Amniotic stem cell (primary cell): ENCODE measurements around the gene TEX55.
"Not testable (repeated sequence)": the region's sequence is repeated elsewhere in the genome, so short reads cannot be mapped to it uniquely, and the experiment has no call there.

Source experiments
- DNase-seq: peaks from one replicate; lab custom pipeline; 2025; lab: John Stamatoyannopoulos, UW

TEX55 gene

GRCh38 chr3:119160815-119161214 is 14.8 kb downstream of the TEX55 start:
- DNase-seq, result no peak

DNA sequence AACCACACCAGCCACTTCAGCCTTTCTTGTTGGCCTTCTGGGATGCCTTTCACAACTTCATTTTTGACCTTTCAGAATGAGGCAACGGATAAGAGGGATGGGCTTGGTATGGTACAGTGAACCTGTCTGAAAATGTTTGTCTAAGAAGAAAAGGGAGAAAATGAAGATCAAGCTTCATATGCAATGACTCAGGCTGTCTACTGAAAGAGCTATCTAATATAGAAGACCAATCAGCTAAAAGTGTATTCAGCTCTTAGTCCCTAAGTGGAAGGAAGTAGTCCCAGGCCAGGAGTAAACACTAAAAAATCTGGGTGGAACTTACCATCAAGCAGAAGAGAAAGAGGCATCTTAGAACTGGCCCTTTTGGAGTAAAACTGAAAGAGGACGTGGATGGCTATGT is 15.3 kb downstream of the TEX55 start:
- DNase-seq, result no peak

DNA sequence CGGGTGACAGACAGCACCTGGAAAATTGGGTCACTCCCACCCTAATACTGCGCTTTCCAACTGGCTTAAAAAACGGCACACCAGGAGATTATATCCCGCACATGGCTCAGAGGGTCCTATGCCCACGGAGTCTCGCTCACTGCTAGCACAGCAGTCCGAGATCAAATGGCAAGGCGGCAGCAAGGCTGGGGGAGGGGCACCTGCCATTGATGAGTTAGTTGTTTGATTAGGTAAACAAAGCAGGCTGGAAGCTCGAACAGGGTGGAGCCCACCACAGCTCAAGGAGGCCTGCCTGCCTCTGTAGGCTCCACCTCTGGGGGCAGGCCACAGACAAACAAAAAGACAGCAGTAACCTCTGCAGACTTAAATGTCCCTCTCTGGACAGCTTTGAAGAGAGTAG is 18.8 kb downstream of the TEX55 start:
- DNase-seq, result not testable (repeated sequence)

DNA sequence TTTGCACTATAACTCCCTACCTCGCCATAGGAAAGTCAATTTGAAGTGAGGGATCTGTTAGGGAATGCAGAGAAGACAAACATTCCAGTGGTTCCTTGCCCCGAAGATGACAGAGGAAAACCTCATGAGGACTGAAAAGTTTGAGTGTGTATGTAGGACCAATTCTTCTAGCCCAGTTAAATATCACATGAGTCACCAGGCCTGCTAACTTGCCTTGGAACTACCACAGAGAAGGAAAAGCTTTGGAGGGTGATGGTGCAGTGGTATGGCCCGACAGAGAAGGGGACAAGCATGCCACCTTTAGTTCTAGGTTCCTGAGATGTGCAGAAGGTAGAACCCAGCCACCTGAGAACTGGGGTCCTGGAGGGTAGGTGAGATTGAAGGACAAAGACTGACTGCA is 24.9 kb downstream of the TEX55 start:
- DNase-seq, result no peak

GRCh38 chr3:119173325-119173724 is 27.4 kb downstream of the TEX55 start, which contains the start of gene UPK1B:
TSS of gene UPK1B (plus strand) at chr3:119173598. CDS start at chr3:119186742, 13,144 bp downstream.
- DNase-seq, result no peak

- DNase-seq, result no peak
Measured at GRCh38 chr3:119175872-119176756, 30.1 kb downstream of the TEX55 start.

DNA sequence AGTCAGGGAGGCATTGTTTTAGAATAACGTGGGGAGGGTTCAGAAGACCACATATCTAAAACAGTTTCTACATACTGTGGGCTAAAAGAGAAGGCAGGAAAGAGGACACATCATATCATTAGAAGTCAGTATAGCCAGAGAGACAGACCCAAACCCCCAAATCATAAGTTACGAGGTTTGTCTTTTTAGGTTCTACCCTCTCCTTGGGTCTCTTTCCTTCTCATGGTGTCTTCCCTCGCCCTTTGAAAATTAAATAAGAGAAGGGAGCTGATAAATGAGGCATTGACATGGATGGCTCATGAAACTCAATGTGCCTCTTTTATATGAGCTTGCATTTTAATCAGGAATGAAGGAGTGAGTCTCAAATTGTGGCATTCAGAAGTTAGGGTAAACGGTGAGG is 30.8 kb downstream of the TEX55 start:
- DNase-seq, result no peak

- no peak for DNase-seq
Measured at GRCh38 chr3:119177321-119177720, 31.4 kb downstream of the TEX55 start.

- no peak for DNase-seq
Measured at GRCh38 chr3:119181765-119182164, 35.8 kb downstream of the TEX55 start.

- no peak for DNase-seq
Measured at GRCh38 chr3:119184111-119184510, 38.1 kb downstream of the TEX55 start.

DNA sequence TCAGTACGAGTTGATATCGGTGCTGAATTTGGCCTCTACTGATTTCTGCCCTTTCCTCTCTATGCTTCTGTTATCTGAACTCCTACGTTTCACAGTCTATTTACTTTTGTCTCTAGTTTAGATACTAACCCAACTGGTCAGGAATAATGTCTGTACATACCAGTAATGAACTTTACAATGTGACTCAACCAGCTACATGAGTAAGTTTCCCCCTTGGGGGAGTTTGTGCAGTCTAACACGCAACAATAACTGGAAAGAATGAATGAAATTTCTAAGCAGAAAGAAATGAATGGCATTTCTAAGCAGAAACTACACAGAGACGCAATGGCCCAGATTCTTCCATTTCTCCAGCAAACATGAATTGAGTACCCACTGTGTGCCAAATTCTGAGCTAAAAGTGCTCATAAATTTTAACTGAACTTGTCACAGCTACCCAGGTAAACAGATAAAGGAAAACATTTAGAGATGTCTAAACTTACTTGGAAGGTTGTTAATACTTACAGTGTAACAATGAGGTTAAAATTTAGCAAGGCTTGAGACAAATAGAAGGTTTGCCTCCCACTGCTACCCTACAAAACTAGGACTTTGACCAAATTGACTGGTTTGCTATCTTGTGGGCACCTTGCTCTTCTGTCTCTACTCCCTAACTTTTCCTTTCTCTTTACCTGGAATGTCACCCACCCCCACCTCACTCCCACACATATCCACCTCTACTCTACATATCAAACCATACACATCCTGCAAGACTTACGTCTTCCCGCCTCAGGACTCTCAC is 39.0 kb downstream of the TEX55 start:
- DNase-seq, result peak; percentile 60

DNA sequence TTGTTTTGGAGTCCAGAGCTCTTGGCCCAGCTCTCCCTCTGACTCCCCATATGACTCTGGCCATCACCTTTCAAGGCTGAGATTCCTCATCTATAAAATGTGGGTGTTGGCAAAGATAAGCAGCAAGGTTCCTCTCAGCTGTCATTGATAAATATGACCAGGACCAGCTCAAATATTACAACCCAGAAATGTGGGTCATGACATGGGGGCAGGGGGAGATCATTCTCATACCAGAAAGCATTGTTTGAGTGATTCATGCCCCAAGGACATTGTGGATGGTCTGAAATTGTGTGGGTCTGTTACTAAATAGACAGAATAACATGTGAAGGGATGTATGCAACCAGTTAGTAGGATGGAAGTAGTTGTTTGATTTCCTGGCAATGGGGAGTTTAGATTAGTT is 41.3 kb downstream of the TEX55 start:
- no peak for DNase-seq

DNA sequence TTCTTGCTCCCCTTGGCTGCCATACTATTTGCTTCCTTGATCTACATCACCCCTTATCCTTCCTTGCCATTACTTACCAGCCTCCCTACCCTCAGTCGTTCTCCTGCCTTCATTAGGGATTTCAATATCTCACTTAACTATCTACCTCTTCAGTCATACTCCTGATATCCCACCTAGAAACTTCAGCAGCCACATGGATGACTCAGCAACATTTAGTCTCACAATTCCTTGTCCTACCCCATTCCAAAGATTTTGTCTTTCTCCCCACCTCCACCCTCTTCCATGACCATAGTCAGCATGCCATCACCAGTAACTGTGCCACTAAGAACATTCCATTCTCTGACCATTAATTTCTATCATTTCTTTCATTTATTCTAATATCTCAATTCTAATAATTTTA is 45.8 kb downstream of the TEX55 start:
- DNase-seq, result no peak

GRCh38 chr3:119194237-119195150 is 48.5 kb downstream of the TEX55 start:
- DNase-seq, result no peak

- DNase-seq, result no peak
Measured at GRCh38 chr3:119195151-119195476, 49.1 kb downstream of the TEX55 start.

GRCh38 chr3:119195911-119196310 is 49.9 kb downstream of the TEX55 start:
- DNase-seq, result no peak
